BJ (cell line): ENCODE data around the gene NEK8. TPM values are rescaled to one million over a fixed set of nuclear protein-coding genes. Genes with fewer than 3 reads are reported as not detected.
"Not testable (repeated sequence)": the region's sequence is repeated elsewhere in the genome, so short reads cannot be mapped to it uniquely, and the experiment has no call there.

Experiments used
- CTCF ChIA-PET: fragments of 350-600 bp; formaldehyde crosslinking; extraction: SDS; loops from one replicate; lab custom pipeline; 2021; ENCODE audit warnings: antibody characterized with exemption, inconsistent platforms; lab: Yijun Ruan, JAX
- POLR2A ChIA-PET: fragments of 300-600 bp; sonication (Branson Sonifier 250); formaldehyde crosslinking; extraction: SDS; loops from one replicate; lab custom pipeline; 2021; ENCODE audit warnings: antibody characterized with exemption; lab: Charles Lee
- DNase-seq: peaks from one replicate; pipeline ENCODE4 v3.0.0-alpha.2; 2011; ENCODE audit warnings: low read depth
- H3K27me3 ChIP-seq: 2 replicates; pipeline ENCODE4 v1.6.0; 2011; ENCODE audit warnings: low read length; ENCODE audit not compliant: control insufficient read depth, insufficient read depth
- H3K36me3 ChIP-seq: 2 replicates; pipeline ENCODE4 v1.5.1; 2011; ENCODE audit warnings: low read length; ENCODE audit not compliant: control insufficient read depth, insufficient read depth
- H3K4me3 ChIP-seq: 2 replicates; pipeline ENCODE4 v1.5.1; 2011; ENCODE audit warnings: low read depth, mild to moderate bottlenecking, control low read depth, low read length
- polyA plus RNA-seq: library from polyadenylated mRNA; depleted of rRNA; stranded (reverse); fragments of >200 nt; gene quantifications from 2 replicates; pipeline ENCODE4 v1.2.3, GENCODE V29; 2011
- TF ChIP-seq, protein P1 (sequence below): IDR thresholded peaks from 2 replicates; pipeline ENCODE4 v1.5.1; 2011; ENCODE audit warnings: low read depth, mild to moderate bottlenecking, control low read depth, inconsistent platforms, low read length, moderate library complexity; ENCODE audit not compliant: insufficient read depth

NEK8 gene
- polyA plus RNA-seq, 1 experiment, result 5.3 TPM

DNA sequence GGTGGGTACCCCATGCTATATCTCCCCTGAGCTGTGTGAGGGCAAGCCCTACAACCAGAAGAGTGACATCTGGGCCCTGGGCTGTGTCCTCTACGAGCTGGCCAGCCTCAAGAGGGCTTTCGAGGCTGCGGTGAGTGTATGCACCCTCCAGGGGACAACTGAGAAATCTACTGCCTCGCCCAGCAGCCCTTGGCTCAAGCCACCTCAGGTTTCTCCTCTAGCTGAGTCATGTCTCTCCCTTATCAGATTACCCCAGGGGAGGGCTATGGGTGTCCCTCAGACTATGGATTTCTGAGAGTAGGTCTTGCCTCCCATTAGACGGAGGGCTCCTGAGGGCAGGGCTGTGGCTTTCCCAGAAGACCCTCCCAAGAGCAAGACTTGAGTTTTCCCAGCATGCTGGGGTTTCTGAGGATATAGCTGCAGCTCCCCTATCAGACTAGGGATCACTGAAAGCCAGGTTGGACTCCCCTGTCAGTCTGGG lies 6.7 kb downstream of the NEK8 start:
- Histone ChIP-seq H3K36me3 (no peaks in the 10 kb centered on the region), H3K4me3 (no peak overlapping the region), H3K27me3 (no peaks in the 10 kb centered on the region)
- TF ChIP-seq, protein P1, sequence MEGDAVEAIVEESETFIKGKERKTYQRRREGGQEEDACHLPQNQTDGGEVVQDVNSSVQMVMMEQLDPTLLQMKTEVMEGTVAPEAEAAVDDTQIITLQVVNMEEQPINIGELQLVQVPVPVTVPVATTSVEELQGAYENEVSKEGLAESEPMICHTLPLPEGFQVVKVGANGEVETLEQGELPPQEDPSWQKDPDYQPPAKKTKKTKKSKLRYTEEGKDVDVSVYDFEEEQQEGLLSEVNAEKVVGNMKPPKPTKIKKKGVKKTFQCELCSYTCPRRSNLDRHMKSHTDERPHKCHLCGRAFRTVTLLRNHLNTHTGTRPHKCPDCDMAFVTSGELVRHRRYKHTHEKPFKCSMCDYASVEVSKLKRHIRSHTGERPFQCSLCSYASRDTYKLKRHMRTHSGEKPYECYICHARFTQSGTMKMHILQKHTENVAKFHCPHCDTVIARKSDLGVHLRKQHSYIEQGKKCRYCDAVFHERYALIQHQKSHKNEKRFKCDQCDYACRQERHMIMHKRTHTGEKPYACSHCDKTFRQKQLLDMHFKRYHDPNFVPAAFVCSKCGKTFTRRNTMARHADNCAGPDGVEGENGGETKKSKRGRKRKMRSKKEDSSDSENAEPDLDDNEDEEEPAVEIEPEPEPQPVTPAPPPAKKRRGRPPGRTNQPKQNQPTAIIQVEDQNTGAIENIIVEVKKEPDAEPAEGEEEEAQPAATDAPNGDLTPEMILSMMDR, result no peak
- ChIA-PET CTCF (interaction anchor here (1.3 to 1.4 kb wide), 2 partner anchors 9 to 15 kb away, joined by 4 to 6 read pairs; partner anchors contain the start of gene TLCD1), POLR2A (no interaction called here)
- no peak for DNase-seq

DNA sequence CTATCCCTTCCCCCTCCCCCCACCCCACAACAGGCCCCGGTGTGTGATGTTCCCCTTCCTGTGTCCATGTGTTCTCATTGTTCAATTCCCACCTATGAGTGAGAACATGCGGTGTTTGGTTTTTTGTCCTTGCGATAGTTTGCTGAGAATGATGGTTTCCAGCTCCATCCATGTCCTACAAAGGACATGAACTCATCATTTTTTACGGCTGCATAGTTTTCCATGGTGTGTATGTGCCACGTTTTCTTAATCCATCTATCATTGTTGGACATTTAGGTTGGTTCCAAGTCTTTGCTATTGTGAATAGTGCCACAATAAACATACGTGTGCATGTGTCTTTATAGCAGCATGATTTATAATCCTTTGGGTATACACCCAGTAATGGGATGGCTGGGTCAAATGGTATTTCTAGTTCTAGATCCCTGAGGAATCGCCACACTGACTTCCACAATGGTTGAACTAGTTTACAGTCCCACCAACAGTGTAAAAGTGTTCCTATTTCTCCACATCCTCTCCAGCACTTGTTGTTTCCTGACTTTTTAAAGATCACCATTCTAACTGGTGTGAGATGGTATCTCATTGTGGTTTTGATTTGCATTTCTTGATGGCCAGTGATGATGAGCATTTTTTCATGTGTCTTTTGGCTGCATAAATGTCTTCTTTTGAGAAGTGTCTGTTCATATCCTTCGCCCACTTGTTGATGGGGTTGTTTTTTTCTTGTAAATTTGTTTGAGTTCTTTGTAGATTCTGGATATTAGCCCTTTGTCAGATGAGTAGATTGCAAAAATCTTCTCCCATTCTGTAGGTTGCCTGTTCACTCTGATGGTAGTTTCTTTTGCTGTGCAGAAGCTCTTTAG lies 7.6 kb downstream of the NEK8 start:
- H3K36me3 ChIP-seq, DNase-seq, H3K27me3 ChIP-seq, H3K4me3 ChIP-seq, POLR2A ChIA-PET: not testable (repeated sequence)
- CTCF ChIA-PET, result interaction anchor here (1.3 to 1.4 kb wide), 2 partner anchors 10 to 14 kb away, joined by 4 to 6 read pairs; partner anchors contain the start of gene TLCD1

DNA sequence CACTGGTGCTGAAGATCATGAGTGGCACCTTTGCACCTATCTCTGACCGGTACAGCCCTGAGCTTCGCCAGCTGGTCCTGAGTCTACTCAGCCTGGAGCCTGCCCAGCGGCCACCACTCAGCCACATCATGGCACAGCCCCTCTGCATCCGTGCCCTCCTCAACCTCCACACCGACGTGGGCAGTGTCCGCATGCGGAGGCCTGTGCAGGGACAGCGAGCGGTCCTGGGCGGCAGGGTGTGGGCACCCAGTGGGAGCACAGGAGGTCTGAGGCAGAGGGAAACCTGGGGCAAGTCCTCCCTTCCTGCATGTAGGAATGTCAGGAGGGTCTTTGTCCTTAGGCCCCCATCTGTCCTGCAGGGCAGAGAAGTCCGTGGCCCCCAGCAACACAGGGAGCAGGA lies 8.7 kb downstream of the NEK8 start:
- H3K4me3 ChIP-seq, result no peak overlapping the region
- TF ChIP-seq, protein P1, result no peak
- no peaks in the 10 kb centered on the region for H3K27me3 ChIP-seq
- H3K36me3 ChIP-seq, result no peaks in the 10 kb centered on the region
- POLR2A ChIA-PET, result no interaction called here
- CTCF ChIA-PET, result no interaction called here
- DNase-seq, result no peak

DNA sequence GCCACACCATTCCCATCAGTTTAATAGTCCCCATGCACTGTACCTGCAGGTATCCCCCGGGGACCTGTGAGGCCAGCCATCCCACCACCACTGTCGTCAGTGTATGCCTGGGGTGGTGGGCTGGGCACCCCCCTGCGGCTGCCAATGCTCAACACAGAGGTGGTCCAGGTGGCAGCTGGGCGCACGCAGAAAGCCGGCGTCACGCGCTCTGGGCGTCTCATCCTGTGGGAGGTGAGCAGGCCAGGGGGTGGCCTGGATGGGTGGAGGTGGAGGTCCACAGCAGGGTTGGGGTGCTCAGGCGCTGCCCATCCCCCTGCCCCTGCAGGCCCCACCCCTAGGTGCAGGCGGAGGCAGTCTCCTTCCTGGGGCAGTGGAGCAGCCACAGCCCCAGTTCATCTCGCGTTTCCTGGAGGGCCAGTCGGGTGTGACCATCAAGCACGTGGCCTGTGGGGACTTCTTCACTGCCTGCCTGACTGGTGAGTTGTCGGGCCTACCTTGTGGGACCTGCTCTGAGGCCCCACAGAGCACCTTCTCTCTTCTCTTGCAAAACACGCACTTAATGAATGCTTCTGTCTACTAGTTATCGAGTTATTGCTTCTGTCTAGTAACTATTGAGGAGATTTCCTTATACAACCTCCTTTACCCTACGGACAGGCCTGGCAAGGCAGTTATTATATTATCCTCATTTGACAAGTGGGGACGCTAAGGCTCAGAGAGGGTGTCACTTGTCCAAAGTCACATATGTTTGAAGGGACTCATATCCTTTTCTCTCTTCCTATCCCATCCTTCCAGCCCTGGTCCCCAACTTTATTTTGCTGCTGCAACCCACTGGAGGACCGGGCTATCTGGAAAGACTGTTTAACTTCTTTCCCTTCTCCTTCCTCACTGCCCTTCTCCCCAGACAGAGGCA lies 9.4 kb downstream of the NEK8 start:
- CTCF ChIA-PET, result no interaction called here
- POLR2A ChIA-PET, result no interaction called here

DNA sequence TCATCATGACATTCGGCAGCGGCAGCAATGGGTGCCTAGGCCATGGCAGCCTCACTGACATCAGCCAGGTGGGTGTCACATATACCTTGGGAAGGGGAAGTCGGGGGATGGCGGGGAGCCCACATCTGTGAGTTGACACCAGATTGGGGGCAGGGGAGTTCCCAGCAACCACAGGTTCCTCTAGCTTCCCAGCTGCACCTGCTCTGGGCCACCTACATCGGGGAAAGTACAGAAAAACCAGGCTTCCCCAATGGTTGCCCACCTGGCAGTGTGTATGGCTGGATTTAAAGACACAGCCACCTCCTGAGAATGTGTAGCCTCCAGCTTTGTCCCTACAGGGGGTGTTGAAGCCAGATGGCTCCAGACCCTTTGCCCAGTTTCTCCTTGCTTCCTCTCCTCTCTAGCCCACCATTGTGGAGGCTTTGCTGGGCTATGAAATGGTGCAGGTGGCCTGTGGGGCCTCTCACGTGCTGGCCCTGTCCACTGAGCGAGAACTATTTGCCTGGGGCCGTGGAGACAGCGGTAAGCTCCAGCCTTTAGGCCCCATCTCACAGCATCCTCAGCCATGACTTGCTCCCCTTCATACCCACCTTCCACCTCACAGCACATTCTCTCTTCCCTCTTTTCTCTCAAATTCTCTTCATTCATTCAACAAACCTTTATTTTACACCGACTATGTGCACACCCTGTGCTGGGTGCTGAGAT lies 10.2 kb downstream of the NEK8 start:
- Histone ChIP-seq H3K27me3 (no peaks in the 10 kb centered on the region), H3K36me3 (no peaks in the 10 kb centered on the region), H3K4me3 (no peak overlapping the region)
- TF ChIP-seq, protein P1, result no peak
- ChIA-PET POLR2A (no interaction called here), CTCF (interaction anchor here (18.7 kb wide), 1 partner anchor 10 kb away, joined by 416 read pairs; the partner anchor contains the start of genes NEK8 and TLCD1)
- DNase-seq, result no peak

More for the DNA sequence above, 9.4 kb downstream of the NEK8 start:
- no peaks in the 10 kb centered on the region for H3K27me3 ChIP-seq
- H3K4me3 ChIP-seq, result no peak overlapping the region
- no peak for DNase-seq
- TF ChIP-seq, protein P1, result no peak
- H3K36me3 ChIP-seq, result no peaks in the 10 kb centered on the region
